ENCODE results near the gene DIAPH2. TPM values are rescaled to one million over a fixed set of nuclear protein-coding genes. Genes with fewer than 3 reads are reported as not detected.

DIAPH2 gene
- total RNA-seq, 4 donors from 2014 or later, result 40.2 to 52.2 (median 44.8) TPM

- Histone ChIP-seq H3K4me1 (no peaks in the 10 kb centered on the region), H3K27me3 (no peaks in the 10 kb centered on the region), H3K36me3 (no peaks in the 10 kb centered on the region), H3K4me3 (no peak overlapping the region), H3K27ac (no peak overlapping the region), H3K9me3 (no peaks in the 10 kb centered on the region)
- DNase-seq (ENCODE audit: low spot score in 2 of 2), result no peak
- TF ChIP-seq CTCF (IDR thresholded peaks at IDR 0.05) (no peak), POLR2A (IDR thresholded peaks at IDR 0.05) (no peak), EP300 (IDR thresholded peaks at IDR 0.05) (no peak)
These were observed 637.8 kb downstream of the DIAPH2 start for GRCh38 chrX:97322401-97322800.

- no peak for DNase-seq (ENCODE audit: low spot score in 2 of 2)
- Histone ChIP-seq H3K36me3 (no peaks in the 10 kb centered on the region), H3K4me1 (no peaks in the 10 kb centered on the region), H3K9me3 (no peaks in the 10 kb centered on the region), H3K27me3 (peaks cover 0 to 10% of the 10 kb centered on the region in 2 donors), H3K27ac (no peak overlapping the region), H3K4me3 (no peak overlapping the region)
- WGBS, 2 donors, result 68 to 75% methylated on average over 1 to 2 of the region's 2 CpGs
- TF ChIP-seq EP300 (IDR thresholded peaks at IDR 0.05), result no peak
- TF ChIP-seq POLR2A (IDR thresholded peaks at IDR 0.05), result no peak
- TF ChIP-seq CTCF (IDR thresholded peaks at IDR 0.05), result no peak
These were observed 641.8 kb downstream of the DIAPH2 start for GRCh38 chrX:97326456-97326855.

GRCh38 chrX:97328853-97329390 lies 644.3 kb downstream of the DIAPH2 start:
- no peak overlapping the region for H3K4me3 ChIP-seq
- peaks cover 0 to 10% of the 10 kb centered on the region in 2 donors for H3K27me3 ChIP-seq
- no peak overlapping the region for H3K27ac ChIP-seq
- H3K4me1 ChIP-seq, result no peaks in the 10 kb centered on the region
- WGBS, 2 donors, result 95 to 100% methylated on average over 1 of the region's 1 CpG
- DNase-seq (ENCODE audit: low spot score in 2 of 2), result no peak
- TF ChIP-seq EP300 (IDR thresholded peaks at IDR 0.05) (no peak), POLR2A (IDR thresholded peaks at IDR 0.05) (no peak), CTCF (IDR thresholded peaks at IDR 0.05) (no peak)
- H3K9me3 ChIP-seq, result no peaks in the 10 kb centered on the region
- no peaks in the 10 kb centered on the region for H3K36me3 ChIP-seq

GRCh38 chrX:97330151-97330550 lies 645.5 kb downstream of the DIAPH2 start:
- TF ChIP-seq POLR2A (IDR thresholded peaks at IDR 0.05), result no peak
- no peak for TF ChIP-seq CTCF (IDR thresholded peaks at IDR 0.05)
- no peak for TF ChIP-seq EP300 (IDR thresholded peaks at IDR 0.05)
- Histone ChIP-seq H3K4me1 (no peaks in the 10 kb centered on the region), H3K36me3 (no peaks in the 10 kb centered on the region), H3K27me3 (peaks cover 0 to 10% of the 10 kb centered on the region in 2 donors), H3K9me3 (no peaks in the 10 kb centered on the region), H3K4me3 (no peak overlapping the region), H3K27ac (no peak overlapping the region)
- WGBS, 2 donors, result 88 to 100% methylated on average over 1 of the region's 1 CpG
- DNase-seq (ENCODE audit: low spot score in 2 of 2), result no peak

- Histone ChIP-seq H3K9me3 (no peaks in the 10 kb centered on the region), H3K4me1 (no peaks in the 10 kb centered on the region), H3K27me3 (peaks cover 0 to 15% of the 10 kb centered on the region in 2 donors), H3K27ac (no peak overlapping the region), H3K4me3 (no peak overlapping the region), H3K36me3 (no peaks in the 10 kb centered on the region)
- DNase-seq (ENCODE audit: low spot score in 2 of 2), result no peak
- TF ChIP-seq EP300 (IDR thresholded peaks at IDR 0.05) (no peak), POLR2A (IDR thresholded peaks at IDR 0.05) (no peak), CTCF (IDR thresholded peaks at IDR 0.05) (no peak)
- 76 to 81% methylated on average over 3 of the region's 3 CpGs for WGBS, 2 donors
These were observed 648.3 kb downstream of the DIAPH2 start for GRCh38 chrX:97332963-97333362.

Data from tibial nerve (tissue), 4 donors.